Kidney tubule cell (primary cell): ENCODE results near the gene MOV10L1.
A peak's percentile ranks its signal among the peaks of the same experiment; 100 is the strongest.
"Not testable (repeated sequence)": the region's sequence is repeated elsewhere in the genome, so short reads cannot be mapped to it uniquely, and the experiment has no call there.

Experiments used
- DNase-seq: peaks from one replicate; pipeline ENCODE4 v3.0.0-alpha.2; 2018; ENCODE audit warnings: low spot score

MOV10L1 gene

GRCh38 chr22:50078246-50078645, 11.6 kb upstream of the MOV10L1 start:
- no peak for DNase-seq

GRCh38 chr22:50078761-50079160, 11.0 kb upstream of the MOV10L1 start:
- no peak for DNase-seq

GRCh38 chr22:50080077-50080465, 9.7 kb upstream of the MOV10L1 start:
- DNase-seq = no peak

GRCh38 chr22:50081426-50082196, 8.2 kb upstream of the MOV10L1 start:
- DNase-seq = no peak

GRCh38 chr22:50082197-50082715, 7.5 kb upstream of the MOV10L1 start:
- no peak for DNase-seq

GRCh38 chr22:50082961-50083461, 6.8 kb upstream of the MOV10L1 start:
- no peak for DNase-seq

GRCh38 chr22:50083462-50084079, 6.2 kb upstream of the MOV10L1 start:
- DNase-seq = no peak

GRCh38 chr22:50084080-50084477, 5.7 kb upstream of the MOV10L1 start:
- DNase-seq = no peak

GRCh38 chr22:50084614-50085021, 5.2 kb upstream of the MOV10L1 start:
- no peak for DNase-seq

GRCh38 chr22:50085211-50085972, 4.4 kb upstream of the MOV10L1 start, which contains the start of gene MLC1:
TSS of gene MLC1 (minus strand) at chr22:50085426. CDS start at chr22:50084902, 524 bp downstream.
- no peak for DNase-seq

GRCh38 chr22:50086526-50086925, 3.3 kb upstream of the MOV10L1 start:
- DNase-seq = no peak

- not testable (repeated sequence) for DNase-seq
These were observed 2.8 kb upstream of the MOV10L1 start for GRCh38 chr22:50086975-50087374.

- no peak for DNase-seq
These were observed 2.2 kb upstream of the MOV10L1 start for GRCh38 chr22:50087646-50088045.

GRCh38 chr22:50088096-50088495, 1.7 kb upstream of the MOV10L1 start:
- no peak for DNase-seq

- DNase-seq = no peak
These were observed 575 bp upstream of the MOV10L1 start for GRCh38 chr22:50089231-50089630.

- DNase-seq = no peak
These were observed 557 bp downstream of the MOV10L1 start for GRCh38 chr22:50090412-50090714.

GRCh38 chr22:50091092-50091768, 1.4 kb downstream of the MOV10L1 start:
- no peak for DNase-seq

- no peak for DNase-seq
These were observed 2.5 kb downstream of the MOV10L1 start for GRCh38 chr22:50092342-50092741.

- no peak for DNase-seq
These were observed 8.2 kb downstream of the MOV10L1 start for GRCh38 chr22:50098052-50098451.

GRCh38 chr22:50101870-50102565, 12.2 kb downstream of the MOV10L1 start:
- DNase-seq = no peak

- peak; percentile 9 for DNase-seq
These were observed 13.1 kb downstream of the MOV10L1 start for GRCh38 chr22:50102946-50103345.
